Smooth muscle cell (in vitro differentiated cells): ENCODE results near the gene SULT2A1. TPM values are rescaled to one million over a fixed set of nuclear protein-coding genes. Genes with fewer than 3 reads are reported as not detected.
"Not testable (repeated sequence)": the region's sequence is repeated elsewhere in the genome, so short reads cannot be mapped to it uniquely, and the experiment has no call there.

Experiments
- DNase-seq: peaks from one replicate; lab custom pipeline; 2025; ENCODE audit not compliant: unreplicated experiment; lab: John Stamatoyannopoulos, UW
- H2AFZ ChIP-seq: fragments of 200-600 bp; sonication (generic); 2 replicates; pipeline ENCODE4 v1.6.0; 2016; ENCODE audit warnings: antibody characterized with exemption, low read depth, mild to moderate bottlenecking
- H3F3A ChIP-seq: fragments of 200-600 bp; sonication (generic); 2 replicates; pipeline ENCODE4 v1.6.0; 2017; ENCODE audit warnings: antibody characterized with exemption, low read depth
- H3K27ac ChIP-seq: fragments of 200-600 bp; sonication (generic); 2 replicates; pipeline ENCODE4 v1.5.1; 2016; ENCODE audit warnings: low read depth, mild to moderate bottlenecking
- H3K27me3 ChIP-seq: fragments of 200-600 bp; sonication (generic); 2 replicates; pipeline ENCODE4 v1.6.1; 2016; ENCODE audit warnings: low read depth, mild to moderate bottlenecking
- H3K36me3 ChIP-seq: fragments of 200-600 bp; sonication (generic); 2 replicates; pipeline ENCODE4 v1.5.1; 2016; ENCODE audit warnings: low read depth
- H3K4me1 ChIP-seq: fragments of 200-600 bp; sonication (generic); 2 replicates; pipeline ENCODE4 v1.5.1; 2016; ENCODE audit warnings: low read depth
- H3K4me2 ChIP-seq: fragments of 200-600 bp; sonication (generic); 2 replicates; pipeline ENCODE4 v1.6.0; 2016; ENCODE audit warnings: mild to moderate bottlenecking
- H3K4me3 ChIP-seq: fragments of 200-600 bp; sonication (generic); 2 replicates; pipeline ENCODE4 v1.5.1; 2016; ENCODE audit warnings: mild to moderate bottlenecking
- H3K79me2 ChIP-seq: fragments of 200-600 bp; sonication (generic); 2 replicates; pipeline ENCODE4 v1.6.0; 2016; ENCODE audit warnings: low read depth, mild to moderate bottlenecking
- H3K9ac ChIP-seq: fragments of 200-600 bp; sonication (generic); 2 replicates; pipeline ENCODE4 v1.6.0; 2016; ENCODE audit warnings: low read depth
- H3K9me3 ChIP-seq: fragments of 200-600 bp; sonication (generic); replicated peaks from 2 replicates; pipeline ENCODE4 v1.5.1; 2016; ENCODE audit warnings: low read depth
- H4K20me1 ChIP-seq: fragments of 200-600 bp; sonication (generic); 2 replicates; pipeline ENCODE4 v1.6.0; 2016; ENCODE audit warnings: low read depth
- WGBS: methylation state at CpG from one replicate; pipeline ENCODE4 v1.1.7; 2016; ENCODE audit warnings: low lambda C conversion rate; 5-methylcytosine and 5-hydroxymethylcytosine counted together
- polyA plus RNA-seq: library from polyadenylated mRNA; unstranded; fragments of >200 nt; fragmentation: Nextera tagmentation; extraction: Ambion mirVana; gene quantifications from 2 replicates; pipeline ENCODE4 v1.2.1, GENCODE V29; 2016
- total RNA-seq: library from RNA; depleted of rRNA; stranded (reverse); fragments of >200 nt; gene quantifications from 2 replicates; pipeline ENCODE4 v1.2.3, GENCODE V29; 2014
- TF ChIP-seq, protein P1 (sequence below): fragments of 200-600 bp; sonication (generic); IDR thresholded peaks from 2 replicates; pipeline ENCODE4 v1.5.1; 2017; ENCODE audit warnings: borderline replicate concordance, mild to moderate bottlenecking, antibody characterized with exemption; ENCODE audit not compliant: insufficient read depth, poor library complexity, severe bottlenecking

SULT2A1 gene, protein sequence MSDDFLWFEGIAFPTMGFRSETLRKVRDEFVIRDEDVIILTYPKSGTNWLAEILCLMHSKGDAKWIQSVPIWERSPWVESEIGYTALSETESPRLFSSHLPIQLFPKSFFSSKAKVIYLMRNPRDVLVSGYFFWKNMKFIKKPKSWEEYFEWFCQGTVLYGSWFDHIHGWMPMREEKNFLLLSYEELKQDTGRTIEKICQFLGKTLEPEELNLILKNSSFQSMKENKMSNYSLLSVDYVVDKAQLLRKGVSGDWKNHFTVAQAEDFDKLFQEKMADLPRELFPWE
- total RNA-seq (not detected in 2 replicates), polyA plus RNA-seq (0.10 TPM in 1 of 2 replicates, not detected in the other)

GRCh38 chr19:47886010-47886559, at the start of gene SULT2A1:
Gene SULT2A1 (minus strand): TSS chr19:47886315. CDS start chr19:47886257, 58 bp downstream.
- TF ChIP-seq, protein P1, sequence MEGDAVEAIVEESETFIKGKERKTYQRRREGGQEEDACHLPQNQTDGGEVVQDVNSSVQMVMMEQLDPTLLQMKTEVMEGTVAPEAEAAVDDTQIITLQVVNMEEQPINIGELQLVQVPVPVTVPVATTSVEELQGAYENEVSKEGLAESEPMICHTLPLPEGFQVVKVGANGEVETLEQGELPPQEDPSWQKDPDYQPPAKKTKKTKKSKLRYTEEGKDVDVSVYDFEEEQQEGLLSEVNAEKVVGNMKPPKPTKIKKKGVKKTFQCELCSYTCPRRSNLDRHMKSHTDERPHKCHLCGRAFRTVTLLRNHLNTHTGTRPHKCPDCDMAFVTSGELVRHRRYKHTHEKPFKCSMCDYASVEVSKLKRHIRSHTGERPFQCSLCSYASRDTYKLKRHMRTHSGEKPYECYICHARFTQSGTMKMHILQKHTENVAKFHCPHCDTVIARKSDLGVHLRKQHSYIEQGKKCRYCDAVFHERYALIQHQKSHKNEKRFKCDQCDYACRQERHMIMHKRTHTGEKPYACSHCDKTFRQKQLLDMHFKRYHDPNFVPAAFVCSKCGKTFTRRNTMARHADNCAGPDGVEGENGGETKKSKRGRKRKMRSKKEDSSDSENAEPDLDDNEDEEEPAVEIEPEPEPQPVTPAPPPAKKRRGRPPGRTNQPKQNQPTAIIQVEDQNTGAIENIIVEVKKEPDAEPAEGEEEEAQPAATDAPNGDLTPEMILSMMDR, result no peak
- H3K4me2 ChIP-seq, result no peak within 1 kb of the TSS

GRCh38 chr19:47928581-47928980, 42.5 kb upstream of the SULT2A1 start:
- H3K27ac ChIP-seq, result not testable (repeated sequence)

More at GRCh38 chr19:47886010-47886559, at the start of gene SULT2A1:
- 86% methylated on average over 12 of the region's 12 CpGs for WGBS
- H3K79me2 ChIP-seq, result no peaks in the 10 kb centered on the region
- no peak within 1 kb of the TSS for H2AFZ ChIP-seq
- DNase-seq, result no peak
- H3K27ac ChIP-seq, result no peak within 1 kb of the TSS
- H3K9ac ChIP-seq, result no peak within 1 kb of the TSS
- H3F3A ChIP-seq, result no peaks in the 10 kb centered on the region
- H4K20me1 ChIP-seq, result no peaks in the 10 kb centered on the region
- H3K4me1 ChIP-seq, result no peaks in the 10 kb centered on the region
- H3K4me3 ChIP-seq, result peak within 1 kb of the TSS; percentile 36
- no peaks in the 10 kb centered on the region for H3K36me3 ChIP-seq
- no peaks in the 10 kb centered on the region for H3K9me3 ChIP-seq
- H3K27me3 ChIP-seq, result no peaks in the 10 kb centered on the region

GRCh38 chr19:47920107-47920506, 34.0 kb upstream of the SULT2A1 start:
- TF ChIP-seq, protein P1, result peak; percentile 59
- not testable (repeated sequence) for H3K4me3 ChIP-seq, H3K4me2 ChIP-seq, H3K36me3 ChIP-seq, H3F3A ChIP-seq, H3K27me3 ChIP-seq, DNase-seq, H2AFZ ChIP-seq, H3K9ac ChIP-seq, H3K9me3 ChIP-seq, H3K79me2 ChIP-seq, H4K20me1 ChIP-seq, H3K4me1 ChIP-seq, H3K27ac ChIP-seq
- 16% methylated on average over 13 of the region's 15 CpGs for WGBS

More at GRCh38 chr19:47928581-47928980, 42.5 kb upstream of the SULT2A1 start:
- H3K27me3 ChIP-seq, H3K36me3 ChIP-seq, H3F3A ChIP-seq, H3K9ac ChIP-seq, H3K4me2 ChIP-seq, H3K4me1 ChIP-seq, H3K4me3 ChIP-seq, H3K79me2 ChIP-seq, H4K20me1 ChIP-seq, H3K9me3 ChIP-seq, DNase-seq, H2AFZ ChIP-seq: not testable (repeated sequence)
- 79% methylated on average over 13 of the region's 20 CpGs for WGBS
- TF ChIP-seq, protein P1, result peak; percentile 6

DNA sequence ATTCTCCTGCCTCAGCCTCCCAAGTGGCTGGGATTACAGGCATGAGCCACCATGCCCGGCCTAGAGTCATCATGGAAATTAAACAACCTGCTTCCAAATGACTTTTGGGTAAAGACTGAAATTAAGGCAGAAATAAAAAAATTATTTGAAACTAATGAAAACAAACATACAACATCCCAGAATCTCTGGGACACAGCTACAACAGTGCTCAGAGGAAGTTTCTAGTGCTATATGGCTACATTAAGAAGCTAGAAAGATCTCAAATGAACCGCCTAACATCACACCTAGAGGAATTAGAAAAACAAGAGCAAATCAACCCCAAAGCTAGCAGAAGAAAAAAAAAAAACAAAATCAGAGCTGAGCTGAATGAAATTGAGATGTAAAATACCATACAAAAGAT, 24.1 kb upstream of the SULT2A1 start:
- not testable (repeated sequence) for H4K20me1 ChIP-seq, H3K27me3 ChIP-seq, H3F3A ChIP-seq, H3K27ac ChIP-seq, H2AFZ ChIP-seq, H3K79me2 ChIP-seq, H3K9ac ChIP-seq, H3K9me3 ChIP-seq, DNase-seq, H3K4me2 ChIP-seq, H3K36me3 ChIP-seq, H3K4me3 ChIP-seq, H3K4me1 ChIP-seq
- WGBS, result 89% methylated on average over 1 of the region's 2 CpGs
